Loucy (cell line): ENCODE results near the gene ATAD5.

Experiments
- H2AFZ ChIP-seq: fragments of 200-600 bp; sonication (generic); 2 replicates; pipeline ENCODE4 v1.6.0; 2016; ENCODE audit warnings: antibody characterized with exemption, mild to moderate bottlenecking, low read length, moderate library complexity
- H3F3A ChIP-seq: fragments of 200-600 bp; 2 replicates; pipeline ENCODE4 v1.6.0; 2016; ENCODE audit warnings: antibody characterized with exemption, low read depth, mild to moderate bottlenecking
- H3K27me3 ChIP-seq: fragments of 200-600 bp; sonication (generic); 2 replicates; pipeline ENCODE4 v1.6.1; 2014; ENCODE audit warnings: low read length, mild to moderate bottlenecking; ENCODE audit not compliant: insufficient read depth, poor library complexity, severe bottlenecking
- H3K36me3 ChIP-seq: fragments of 200-600 bp; sonication (generic); 2 replicates; pipeline ENCODE4 v1.6.1; 2016; ENCODE audit warnings: low read length; ENCODE audit not compliant: insufficient read depth
- H3K4me1 ChIP-seq: fragments of 200-600 bp; sonication (generic); 2 replicates; pipeline ENCODE4 v1.5.1; 2014; ENCODE audit warnings: low read length, mild to moderate bottlenecking; ENCODE audit not compliant: insufficient read depth, poor library complexity, severe bottlenecking
- H3K4me2 ChIP-seq: fragments of 200-600 bp; sonication (generic); 2 replicates; pipeline ENCODE4 v1.6.0; 2014; ENCODE audit warnings: antibody characterized with exemption, low read length, low read depth, mild to moderate bottlenecking; ENCODE audit not compliant: poor library complexity, severe bottlenecking
- H3K4me3 ChIP-seq: fragments of 200-600 bp; sonication (generic); 2 replicates; pipeline ENCODE4 v1.5.1; 2014; ENCODE audit warnings: low read length, mild to moderate bottlenecking, mixed read lengths; ENCODE audit not compliant: poor library complexity, severe bottlenecking
- H3K79me2 ChIP-seq: fragments of 200-600 bp; sonication (generic); 2 replicates; pipeline ENCODE4 v1.6.1; 2014; ENCODE audit warnings: low read length; ENCODE audit not compliant: insufficient read depth
- H3K9ac ChIP-seq: fragments of 200-600 bp; sonication (generic); 2 replicates; pipeline ENCODE4 v1.6.0; 2014; ENCODE audit warnings: mild to moderate bottlenecking, low read depth, low read length, moderate library complexity; ENCODE audit not compliant: poor library complexity, severe bottlenecking
- H3K9me2 ChIP-seq: fragments of 200-600 bp; sonication (generic); replicated peaks from 2 replicates; pipeline ENCODE4 v1.6.1; 2016; ENCODE audit warnings: low read depth, low read length, mixed read lengths
- H3K9me3 ChIP-seq: fragments of 200-600 bp; sonication (generic); 2 replicates; pipeline ENCODE4 v1.6.1; 2014; ENCODE audit warnings: mild to moderate bottlenecking, antibody characterized with exemption, low read length, low read depth; ENCODE audit not compliant: insufficient read depth
- H4K20me1 ChIP-seq: fragments of 200-600 bp; sonication (generic); 2 replicates; pipeline ENCODE4 v1.6.0; 2014; ENCODE audit warnings: antibody characterized with exemption, low read length, mild to moderate bottlenecking; ENCODE audit not compliant: insufficient read depth, poor library complexity, severe bottlenecking
- EZH2phosphoT487 ChIP-seq: fragments of 200-600 bp; IDR thresholded peaks from 2 replicates; pipeline ENCODE4 v1.6.1; 2018; ENCODE audit warnings: antibody characterized with exemption, mild to moderate bottlenecking, moderate library complexity, borderline replicate concordance
- TF ChIP-seq, protein P1 (sequence below): fragments of 200-600 bp; sonication (generic); conservative IDR thresholded peaks from 2 replicates; pipeline ENCODE4 v1.5.1; 2014; ENCODE audit warnings: mild to moderate bottlenecking, antibody characterized with exemption, low read length

Gene ATAD5

DNA sequence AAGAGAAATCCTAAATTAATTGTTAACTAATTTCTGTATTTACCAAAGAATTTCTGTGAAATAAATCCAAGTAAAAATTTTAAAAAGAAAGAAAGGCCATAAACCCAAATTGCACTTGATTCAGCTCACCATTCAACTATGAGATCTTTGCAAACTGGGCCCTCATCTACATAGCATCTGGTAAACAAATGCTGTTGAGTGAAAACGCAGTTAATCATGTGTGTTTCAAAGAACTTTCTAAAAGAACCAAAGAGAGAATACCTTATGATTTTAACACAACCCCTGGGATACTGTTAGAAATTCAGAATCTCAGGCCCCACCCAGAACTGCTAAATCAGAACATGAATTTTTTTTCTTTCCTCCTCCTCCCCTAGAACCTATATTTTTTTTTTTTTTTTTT lies 23.9 kb upstream of the ATAD5 start:
- H3K27me3 ChIP-seq: no peaks in the 10 kb centered on the region
- no peak overlapping the region for H3K9ac ChIP-seq

DNA sequence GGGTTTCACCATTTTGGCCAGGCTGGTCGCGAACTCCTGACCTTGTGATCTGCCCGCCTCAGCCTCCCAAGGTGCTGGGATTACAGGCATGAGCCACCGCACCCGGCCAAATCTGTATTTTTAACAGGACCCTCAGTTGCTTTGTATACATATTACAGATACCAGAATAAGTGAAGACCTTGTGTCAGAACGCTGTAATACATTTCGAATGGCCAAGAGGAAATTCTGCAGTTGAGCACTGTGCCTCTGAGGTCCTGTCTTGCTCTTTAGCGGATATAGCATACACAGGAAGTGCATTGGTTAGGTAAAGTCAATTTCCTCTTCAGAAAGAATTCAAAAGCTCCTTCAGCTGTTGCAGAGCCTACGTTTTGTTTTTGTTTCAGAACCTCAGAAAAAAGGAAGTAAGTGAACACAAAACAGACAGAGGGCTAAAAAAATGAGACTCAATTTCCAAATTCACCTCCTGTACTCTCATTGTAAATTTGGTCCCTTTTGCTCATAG lies 22.9 kb upstream of the ATAD5 start:
- Histone ChIP-seq H3K4me3 (peak overlapping the region; percentile 72), H3K79me2 (peaks cover 66% of the 10 kb centered on the region), H3K9ac (peak overlapping the region; percentile 73)

More for the DNA sequence above, 23.9 kb upstream of the ATAD5 start:
- Histone ChIP-seq H3K9me2 (no peaks in the 10 kb centered on the region), H3K79me2 (peaks cover 57% of the 10 kb centered on the region), H3F3A (peaks cover 8% of the 10 kb centered on the region), H2AFZ (no peak overlapping the region), H3K4me3 (no peak overlapping the region), H3K36me3 (peaks cover 18% of the 10 kb centered on the region; the same call in 1 of the 2 replicates), H3K4me1 (peaks cover 29% of the 10 kb centered on the region), H3K9me3 (no peaks in the 10 kb centered on the region), H3K4me2 (no peak overlapping the region), H4K20me1 (no peaks in the 10 kb centered on the region)
- no peak for TF ChIP-seq EZH2phosphoT487
- TF ChIP-seq, protein P1, sequence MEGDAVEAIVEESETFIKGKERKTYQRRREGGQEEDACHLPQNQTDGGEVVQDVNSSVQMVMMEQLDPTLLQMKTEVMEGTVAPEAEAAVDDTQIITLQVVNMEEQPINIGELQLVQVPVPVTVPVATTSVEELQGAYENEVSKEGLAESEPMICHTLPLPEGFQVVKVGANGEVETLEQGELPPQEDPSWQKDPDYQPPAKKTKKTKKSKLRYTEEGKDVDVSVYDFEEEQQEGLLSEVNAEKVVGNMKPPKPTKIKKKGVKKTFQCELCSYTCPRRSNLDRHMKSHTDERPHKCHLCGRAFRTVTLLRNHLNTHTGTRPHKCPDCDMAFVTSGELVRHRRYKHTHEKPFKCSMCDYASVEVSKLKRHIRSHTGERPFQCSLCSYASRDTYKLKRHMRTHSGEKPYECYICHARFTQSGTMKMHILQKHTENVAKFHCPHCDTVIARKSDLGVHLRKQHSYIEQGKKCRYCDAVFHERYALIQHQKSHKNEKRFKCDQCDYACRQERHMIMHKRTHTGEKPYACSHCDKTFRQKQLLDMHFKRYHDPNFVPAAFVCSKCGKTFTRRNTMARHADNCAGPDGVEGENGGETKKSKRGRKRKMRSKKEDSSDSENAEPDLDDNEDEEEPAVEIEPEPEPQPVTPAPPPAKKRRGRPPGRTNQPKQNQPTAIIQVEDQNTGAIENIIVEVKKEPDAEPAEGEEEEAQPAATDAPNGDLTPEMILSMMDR: no peak

DNA sequence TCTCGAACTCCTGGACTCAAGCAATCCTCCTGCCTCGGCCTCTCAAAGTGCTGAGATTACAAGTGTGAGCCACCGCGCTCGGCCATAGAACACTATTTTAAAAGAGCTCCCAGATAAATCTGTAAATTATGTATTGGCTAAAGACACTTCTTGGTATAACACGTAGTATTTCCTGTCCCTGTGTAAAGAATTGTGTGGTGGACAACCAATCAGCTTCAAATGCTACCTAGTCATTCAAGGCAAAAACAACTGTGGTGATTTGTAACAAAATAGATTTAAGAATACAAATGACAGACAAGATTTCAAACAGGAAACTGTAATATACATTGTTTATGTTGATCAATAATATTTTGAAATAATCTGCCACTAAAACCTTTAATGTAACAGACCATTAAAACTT lies 21.9 kb upstream of the ATAD5 start:
- TF ChIP-seq EZH2phosphoT487: no peak
- TF ChIP-seq, protein P1: no peak
- no peak overlapping the region for H2AFZ ChIP-seq
- H3K9me3 ChIP-seq: no peaks in the 10 kb centered on the region
- peaks cover 32% of the 10 kb centered on the region for H3K4me1 ChIP-seq
- no peaks in the 10 kb centered on the region for H3K27me3 ChIP-seq
- peak overlapping the region; percentile 73 for H3K9ac ChIP-seq
- no peaks in the 10 kb centered on the region; the same call in 1 of the 2 replicates for H3K36me3 ChIP-seq
- H3K79me2 ChIP-seq: peaks cover 70% of the 10 kb centered on the region
- no peaks in the 10 kb centered on the region for H4K20me1 ChIP-seq
- no peaks in the 10 kb centered on the region for H3K9me2 ChIP-seq
- H3F3A ChIP-seq: peaks cover 8% of the 10 kb centered on the region
- peak overlapping the region; percentile 87 for H3K4me2 ChIP-seq
- H3K4me3 ChIP-seq: peak overlapping the region; percentile 72

More for the DNA sequence above, 22.9 kb upstream of the ATAD5 start:
- no peaks in the 10 kb centered on the region for H3K27me3 ChIP-seq
- H3K9me2 ChIP-seq: no peaks in the 10 kb centered on the region
- TF ChIP-seq, protein P1: no peak
- no peak for TF ChIP-seq EZH2phosphoT487
- peaks cover 8% of the 10 kb centered on the region for H3F3A ChIP-seq
- peaks cover 8% of the 10 kb centered on the region; the same call in 1 of the 2 replicates for H3K36me3 ChIP-seq
- H3K9me3 ChIP-seq: no peaks in the 10 kb centered on the region
- peaks cover 32% of the 10 kb centered on the region for H3K4me1 ChIP-seq
- H3K4me2 ChIP-seq: peak overlapping the region; percentile 87
- H2AFZ ChIP-seq: peak overlapping the region; percentile 53; the same call in 1 of the 2 replicates
- no peaks in the 10 kb centered on the region for H4K20me1 ChIP-seq
